Stomach (tissue), 9 donors: ENCODE measurements around the gene CD81. TPM values are rescaled to one million over a fixed set of nuclear protein-coding genes. Genes with fewer than 3 reads are reported as not detected.

Source experiments
- DNase-seq, 2 donors: peaks; one replicate each; pipeline versions ENCODE4 v3.0.0 to v3.0.0-alpha.2; 2013 to 2019
- H3K27ac ChIP-seq, 5 donors: fragments of 200-600 bp in 4 of 5; sonication (generic) in 4 of 5; one replicate each; pipeline ENCODE4 v1.5.1; 2013 to 2019; ENCODE audit warnings: mild to moderate bottlenecking in 1 of 5, moderate library complexity in 1 of 5
- H3K27me3 ChIP-seq, 3 donors: fragments of 200-600 bp; sonication (generic); one replicate each; pipeline ENCODE4 v1.5.1; 2017 to 2019; ENCODE audit warnings: mixed run types in 1 of 3
- H3K36me3 ChIP-seq, 4 donors: fragments of 200-600 bp; sonication (generic); 1 replicate in 3 of 4; 2 replicates in 1 of 4; pipeline ENCODE4 v1.5.1; 2016 to 2019
- H3K4me1 ChIP-seq, 4 donors: fragments of 200-600 bp; sonication (generic); one replicate each; pipeline ENCODE4 v1.5.1; 2016 to 2019
- H3K4me3 ChIP-seq, 4 donors: fragments of 200-600 bp; sonication (generic) in 3 of 4; one replicate each; pipeline ENCODE4 v1.5.1; 2016 to 2019; ENCODE audit warnings: mild to moderate bottlenecking in 1 of 4
- H3K9me3 ChIP-seq, 4 donors: fragments of 200-600 bp; sonication (generic); one replicate each; pipeline ENCODE4 v1.5.1; 2016 to 2019
- CTCF ChIP-seq, 7 experiments: fragments of 450-650 bp in 4 of 7; fragments of 200-600 bp in 3 of 7; sonication (generic) in 3 of 7; IDR thresholded peaks; one replicate each; pipeline ENCODE4 v1.5.1; 2016 to 2019; ENCODE audit warnings: antibody characterized with exemption in 7 of 7, control low read depth in 2 of 7, mild to moderate bottlenecking in 1 of 7
- EP300 ChIP-seq: sonication (generic); formaldehyde crosslinking; IDR thresholded peaks from one replicate; pipeline ENCODE4 v1.6.1; 2017; ENCODE audit warnings: antibody characterized with exemption
- POLR2A ChIP-seq, 4 donors: fragments of 450-650 bp; IDR thresholded peaks; one replicate each; pipeline ENCODE4 v1.6.1; 2016; ENCODE audit warnings: antibody characterized with exemption in 4 of 4, control low read depth in 2 of 4, mild to moderate bottlenecking in 1 of 4, moderate library complexity in 1 of 4
- POLR2AphosphoS5 ChIP-seq, 3 donors: sonication (generic); formaldehyde crosslinking; IDR thresholded peaks; one replicate each; pipeline ENCODE4 v1.6.1; 2016; ENCODE audit warnings: antibody characterized with exemption in 3 of 3
- WGBS, 5 donors: extraction: QIAGEN DNeasy Blood & Tissue Kit in 3 of 5; methylation state at CpG; one replicate each; pipeline versions ENCODE4 v1.1.5 to v1.1.7; 2013 to 2018; 5-methylcytosine and 5-hydroxymethylcytosine counted together
- intact Hi-C: fragments of 100-400 bp; cut with DNase I; formaldehyde crosslinking; loops from one replicate; pipeline ENCODE4 v1.15.1; 2023; ENCODE audit warnings: low total_unique reads
- polyA plus RNA-seq, 3 donors: library from polyadenylated mRNA; stranded (reverse); fragments of 200-250 nt; gene quantifications; one replicate each; pipeline ENCODE4 v1.2.3, GENCODE V29; 2013
- total RNA-seq, 5 donors: library from RNA; depleted of rRNA; stranded (reverse); fragments of >200 nt; gene quantifications; one replicate each; pipeline versions ENCODE4 v1.1.0 to v1.2.3, GENCODE V29; 2014 to 2016
- donor health status: healthy with polysubstance abuse.
- donor health status: Bipolar disorder and iron deficiency.
- donor health status: healthy.

Gene CD81
- total and polyA plus RNA-seq, 8 donors = 95.0 to 327 (median 223) TPM

- TF ChIP-seq POLR2AphosphoS5 (IDR thresholded peaks at IDR 0.05) (no peak), POLR2A (IDR thresholded peaks at IDR 0.05) (no peak), CTCF (IDR thresholded peaks at IDR 0.05) (no peak)
- H3K27ac ChIP-seq = no peak overlapping the region
- WGBS, 5 donors = 87 to 92% (median 90%) methylated on average over 7 to 31 of the region's 31 CpGs
- no peaks in the 10 kb centered on the region for H3K27me3 ChIP-seq
- H3K4me3 ChIP-seq = no peak overlapping the region
- H3K4me1 ChIP-seq = peaks cover 18 to 35% (median 34%) of the 10 kb centered on the region in 4 donors
- DNase-seq = no peak
- no peaks in the 10 kb centered on the region for H3K9me3 ChIP-seq
- intact Hi-C loops = no loop called here
- peaks cover 19 to 39% (median 34%) of the 10 kb centered on the region in 4 donors for H3K36me3 ChIP-seq
Measured at GRCh38 chr11:2402890-2403645, 26.0 kb downstream of the CD81 start.

- intact Hi-C loops = loop anchor here (5.0 kb wide), 1 partner anchor 207 kb away; no protein-coding TSS in a partner anchor
- Histone ChIP-seq H3K4me1 (peaks cover 10 to 21% (median 19%) of the 10 kb centered on the region in 4 donors), H3K27ac (no peak overlapping the region), H3K27me3 (peaks cover 0 to under 1% (median 0%) of the 10 kb centered on the region in 3 donors), H3K36me3 (peaks cover 19 to 30% (median 27%) of the 10 kb centered on the region in 4 donors), H3K4me3 (no peak overlapping the region), H3K9me3 (no peaks in the 10 kb centered on the region)
- 56 to 70% (median 67%) methylated on average over 5 to 12 of the region's 12 CpGs for WGBS, 5 donors
- no peak for DNase-seq
- TF ChIP-seq POLR2A (IDR thresholded peaks at IDR 0.05) = no peak
- no peak for TF ChIP-seq POLR2AphosphoS5 (IDR thresholded peaks at IDR 0.05)
- TF ChIP-seq EP300 = no peak
- TF ChIP-seq CTCF (IDR thresholded peaks at IDR 0.05) = no peak
Measured at GRCh38 chr11:2404735-2405196, 27.7 kb downstream of the CD81 start.

- intact Hi-C loops = loop anchor here (5.0 kb wide), 1 partner anchor 209 kb away; no protein-coding TSS in a partner anchor
- no peak overlapping the region for H3K27ac ChIP-seq
- H3K4me1 ChIP-seq = peaks cover 7 to 23% (median 15%) of the 10 kb centered on the region in 4 donors
- no peak overlapping the region for H3K4me3 ChIP-seq
- 86 to 88% (median 87%) methylated on average over 10 to 14 of the region's 14 CpGs for WGBS, 5 donors
- DNase-seq = no peak
- TF ChIP-seq CTCF (IDR thresholded peaks at IDR 0.05) (no peak), EP300 (no peak), POLR2AphosphoS5 (IDR thresholded peaks at IDR 0.05) (no peak), POLR2A (IDR thresholded peaks at IDR 0.05) (no peak)
- no peaks in the 10 kb centered on the region for H3K9me3 ChIP-seq
- peaks cover 19 to 30% (median 27%) of the 10 kb centered on the region in 4 donors for H3K36me3 ChIP-seq
- H3K27me3 ChIP-seq = peaks cover 0 to 12% (median 11%) of the 10 kb centered on the region in 3 donors
Measured at GRCh38 chr11:2406451-2406850, 29.3 kb downstream of the CD81 start.

- DNase-seq = no peak
- H3K27ac ChIP-seq = no peak overlapping the region
- WGBS, 5 donors = 34 to 80% (median 50%) methylated on average over 9 to 24 of the region's 24 CpGs
Measured at GRCh38 chr11:2406878-2407410, 29.8 kb downstream of the CD81 start.

More at GRCh38 chr11:2406878-2407410, 29.8 kb downstream of the CD81 start:
- Histone ChIP-seq H3K4me3 (no peak overlapping the region), H3K36me3 (peaks cover 19 to 28% (median 26%) of the 10 kb centered on the region in 4 donors), H3K9me3 (no peaks in the 10 kb centered on the region), H3K27me3 (peaks cover 0 to 12% (median 11%) of the 10 kb centered on the region in 3 donors), H3K4me1 (peaks cover 2 to 18% (median 10%) of the 10 kb centered on the region in 4 donors)
- TF ChIP-seq CTCF (IDR thresholded peaks at IDR 0.05) = no peak
- no peak for TF ChIP-seq EP300
- no peak for TF ChIP-seq POLR2AphosphoS5 (IDR thresholded peaks at IDR 0.05)
- no peak for TF ChIP-seq POLR2A (IDR thresholded peaks at IDR 0.05)
- intact Hi-C loops = loop anchor here (5.0 kb wide), 1 partner anchor 210 kb away; no protein-coding TSS in a partner anchor
